Epithelial cell of prostate (primary cell): ENCODE measurements around the gene CGGBP1.

Source experiments
- DNase-seq: peaks from one replicate; pipeline ENCODE4 v3.0.0-alpha.2; 2011; ENCODE audit warnings: low read depth, low spot score
- H3K27ac ChIP-seq: fragments of 450-650 bp; 2 replicates; pipeline ENCODE4 v1.5.1; 2017; ENCODE audit warnings: mild to moderate bottlenecking

CGGBP1 gene, protein sequence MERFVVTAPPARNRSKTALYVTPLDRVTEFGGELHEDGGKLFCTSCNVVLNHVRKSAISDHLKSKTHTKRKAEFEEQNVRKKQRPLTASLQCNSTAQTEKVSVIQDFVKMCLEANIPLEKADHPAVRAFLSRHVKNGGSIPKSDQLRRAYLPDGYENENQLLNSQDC

DNA sequence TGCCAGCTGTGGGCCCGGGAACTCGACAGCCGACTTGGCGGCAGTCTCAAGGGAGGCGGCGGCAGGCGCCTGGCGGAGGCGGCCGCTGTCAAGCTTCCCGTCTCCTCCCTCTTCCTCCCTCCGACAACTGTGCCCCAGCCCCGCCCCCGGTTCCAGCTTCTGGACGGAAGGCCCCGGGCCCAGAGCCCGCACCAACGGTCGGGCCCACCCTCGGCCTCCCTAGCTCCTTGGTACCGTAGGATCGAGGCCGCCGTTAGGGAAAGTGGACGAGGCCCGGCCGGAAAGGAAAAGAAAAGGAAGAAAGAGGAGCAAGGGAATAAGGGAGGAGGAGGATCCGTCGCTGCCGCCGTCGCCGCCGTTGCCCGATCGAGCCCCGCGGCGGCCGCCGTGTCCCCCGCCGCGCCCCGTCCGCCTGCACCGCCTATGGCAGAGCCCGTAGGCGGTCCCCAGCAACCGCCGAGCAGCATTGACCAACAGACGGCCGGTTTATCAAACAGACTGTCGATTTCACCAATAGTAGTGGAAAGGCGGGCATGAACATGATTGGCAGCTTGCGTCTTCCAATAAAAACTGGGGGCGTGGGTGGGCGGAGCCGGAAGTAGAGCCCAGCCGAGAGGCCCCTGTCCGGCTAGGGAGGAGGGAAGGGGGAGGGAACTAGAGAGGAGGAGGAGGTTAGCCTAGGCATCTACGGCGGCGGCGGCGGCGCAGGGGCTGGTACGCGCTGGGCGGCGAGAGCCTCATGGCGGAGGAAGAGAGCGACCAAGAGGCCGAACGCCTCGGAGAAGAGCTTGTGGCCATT, at the start of gene CGGBP1, which contains the start of gene ZNF654:
Gene CGGBP1 (minus strand): TSS at position 425 of the 799 bp plus-strand sequence. CDS start 3,029 bp downstream, outside the sequence.
Gene ZNF654 (plus strand): TSS at position 675 of the 799 bp plus-strand sequence. CDS start 65 bp downstream, at position 740.
- DNase-seq, result peak; percentile 95
- peak within 1 kb of the TSS; percentile 90 for H3K27ac ChIP-seq

DNA sequence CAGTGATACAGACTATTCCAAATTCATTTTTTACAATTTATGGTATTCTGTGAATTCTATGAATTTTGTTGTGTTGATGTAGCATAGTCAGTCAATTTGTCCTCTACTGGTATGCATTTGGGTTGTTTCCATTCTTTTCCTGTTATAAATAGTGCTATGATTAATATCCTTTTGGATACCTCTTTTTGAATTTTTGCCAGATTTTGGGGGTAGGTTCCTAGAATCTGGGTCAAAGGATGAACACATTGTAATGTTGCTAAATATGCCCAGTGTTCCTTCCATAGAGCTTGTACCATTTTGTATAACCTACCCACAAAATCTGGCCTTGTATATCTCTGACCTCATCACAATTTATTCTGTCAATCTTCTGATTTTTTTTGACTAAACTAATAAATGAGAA, 46.5 kb upstream of the CGGBP1 start:
- H3K27ac ChIP-seq, result no peak overlapping the region
- DNase-seq, result no peak

DNA sequence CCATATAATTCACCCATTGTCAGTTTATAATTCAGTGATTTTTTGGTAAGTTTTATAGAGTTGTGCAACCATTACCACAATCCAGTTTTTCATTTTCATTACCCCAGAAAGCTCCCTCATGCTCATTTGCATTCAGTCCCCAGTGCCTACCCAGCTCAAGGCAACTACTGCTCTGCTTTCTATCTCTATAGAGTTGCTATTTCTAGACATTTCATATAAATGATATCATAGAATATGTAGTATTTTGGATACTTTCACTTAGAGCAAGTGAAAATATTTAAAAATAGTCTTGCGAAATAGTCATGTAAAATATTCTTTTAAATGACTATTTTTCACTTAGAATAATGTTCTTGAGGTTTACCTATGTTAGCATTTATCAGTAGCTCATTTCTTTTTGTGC, 42.3 kb upstream of the CGGBP1 start:
- no peak overlapping the region for H3K27ac ChIP-seq
- DNase-seq, result no peak

DNA sequence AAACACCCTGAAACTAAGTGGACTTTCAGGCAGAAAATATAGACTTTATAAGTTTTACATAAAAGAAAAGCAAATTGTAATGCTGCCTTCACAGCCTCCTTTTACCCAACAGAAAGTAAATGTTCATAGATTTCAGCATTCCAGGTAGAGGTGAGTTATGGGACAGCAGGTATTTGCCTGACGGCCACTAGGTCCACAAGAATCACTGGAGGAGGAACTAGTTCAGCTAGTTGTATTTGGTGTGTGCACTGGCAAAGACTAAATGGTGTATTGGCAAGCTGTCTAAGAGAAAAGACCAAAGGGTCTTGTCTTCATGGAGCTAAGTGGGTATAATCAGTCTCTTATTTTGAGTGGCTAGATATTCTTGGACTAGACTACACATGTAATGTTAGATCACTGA, 34.5 kb upstream of the CGGBP1 start:
- H3K27ac ChIP-seq, result no peak overlapping the region
- no peak for DNase-seq

DNA sequence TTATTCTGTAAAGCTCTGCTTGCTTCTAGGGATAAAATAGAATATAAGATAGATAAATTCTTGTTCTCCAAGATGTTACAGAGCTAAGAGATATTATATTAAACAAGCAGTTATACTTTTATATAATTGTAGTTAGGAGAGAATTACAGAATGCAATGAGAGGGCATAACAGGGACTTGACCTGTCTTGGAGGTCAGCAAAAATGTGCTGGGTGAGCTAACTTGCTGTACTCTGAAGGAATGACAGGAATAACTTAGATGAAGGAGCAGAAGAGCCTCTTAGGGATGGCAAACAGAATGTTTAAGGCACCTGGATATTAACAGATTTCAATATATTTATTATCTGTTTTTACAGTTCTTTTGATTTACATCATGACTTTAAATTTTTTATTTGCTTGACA, 33.5 kb upstream of the CGGBP1 start:
- H3K27ac ChIP-seq, result no peak overlapping the region
- DNase-seq, result no peak

DNA sequence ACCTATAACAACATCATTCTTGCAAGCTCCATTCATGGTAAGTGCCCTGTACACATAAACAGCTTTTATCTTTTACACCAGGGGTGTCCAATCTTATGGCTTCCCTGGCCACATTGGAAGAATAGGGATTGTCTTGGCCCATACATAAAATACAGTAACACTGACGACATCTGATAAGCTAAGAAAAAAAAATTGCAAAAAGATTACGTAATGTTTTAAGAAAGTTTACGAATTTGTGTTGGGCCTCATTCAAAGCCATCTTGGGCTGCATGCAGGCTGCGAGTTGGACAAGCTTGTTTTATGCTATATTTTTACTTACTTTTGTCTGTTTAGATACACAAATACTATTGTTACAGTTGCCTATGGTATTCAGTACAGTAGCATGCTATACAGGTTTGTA, 31.9 kb upstream of the CGGBP1 start:
- DNase-seq, result no peak
- H3K27ac ChIP-seq, result no peak overlapping the region

DNA sequence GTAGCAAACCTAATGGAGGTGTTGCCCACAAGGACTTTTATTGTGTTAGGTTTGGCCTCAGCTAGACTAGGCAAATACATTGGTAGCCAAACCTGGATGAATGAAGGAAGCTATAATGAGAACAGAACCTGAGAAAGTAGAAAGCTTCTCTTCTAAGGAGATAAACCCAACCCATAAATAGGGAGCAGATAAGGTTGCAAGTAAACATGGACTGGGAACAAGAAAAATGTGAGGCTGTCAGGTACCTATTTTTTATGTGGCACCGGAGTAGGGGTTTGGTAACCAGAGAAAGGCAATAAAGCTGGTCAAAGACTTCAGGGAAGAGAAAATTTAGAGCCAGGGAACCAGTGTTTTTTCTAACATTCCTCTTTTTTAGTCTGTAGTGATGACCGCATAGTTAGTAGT, 25.3 kb upstream of the CGGBP1 start:
- no peak for DNase-seq

DNA sequence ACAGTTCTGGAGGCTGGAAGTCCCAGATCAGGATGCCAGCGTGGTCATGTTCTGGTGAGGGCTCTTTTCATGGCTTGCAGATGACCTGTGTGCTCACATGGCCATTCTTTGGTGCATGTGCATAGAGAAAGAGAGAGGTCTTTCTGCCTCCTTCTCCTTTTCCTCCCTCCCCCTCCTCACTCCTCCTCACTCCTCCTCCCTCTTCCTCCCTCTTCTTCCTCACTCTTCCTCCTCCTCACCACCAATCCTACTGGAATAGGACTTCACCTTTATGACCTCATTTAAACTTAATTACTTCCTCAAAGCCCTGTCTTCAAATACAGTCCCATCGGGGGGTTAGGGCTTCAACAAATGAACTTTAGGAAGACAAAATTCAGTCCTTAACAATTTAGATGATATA, 24.0 kb upstream of the CGGBP1 start:
- DNase-seq, result no peak
- no peak overlapping the region for H3K27ac ChIP-seq

More for the DNA sequence above, 25.3 kb upstream of the CGGBP1 start:
- no peak overlapping the region for H3K27ac ChIP-seq

DNA sequence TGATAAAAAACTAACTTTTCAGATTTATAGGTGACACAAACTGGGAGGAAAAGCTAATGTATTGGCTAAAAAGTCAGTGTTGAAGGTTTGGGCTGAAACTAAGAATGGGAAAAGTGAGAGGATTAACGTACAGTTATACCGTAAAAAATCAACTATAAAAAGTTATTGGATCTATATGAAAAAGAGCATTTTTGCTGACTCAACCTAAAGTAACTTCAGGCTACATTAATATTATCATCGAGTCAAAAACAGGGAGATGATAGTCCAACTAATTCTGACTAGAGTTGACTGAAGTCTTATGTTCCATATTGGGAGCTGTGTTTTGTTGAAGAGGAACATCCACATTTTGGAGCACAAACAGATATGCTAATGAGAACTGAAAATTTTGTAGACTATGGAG, 20.1 kb upstream of the CGGBP1 start:
- no peak for DNase-seq

DNA sequence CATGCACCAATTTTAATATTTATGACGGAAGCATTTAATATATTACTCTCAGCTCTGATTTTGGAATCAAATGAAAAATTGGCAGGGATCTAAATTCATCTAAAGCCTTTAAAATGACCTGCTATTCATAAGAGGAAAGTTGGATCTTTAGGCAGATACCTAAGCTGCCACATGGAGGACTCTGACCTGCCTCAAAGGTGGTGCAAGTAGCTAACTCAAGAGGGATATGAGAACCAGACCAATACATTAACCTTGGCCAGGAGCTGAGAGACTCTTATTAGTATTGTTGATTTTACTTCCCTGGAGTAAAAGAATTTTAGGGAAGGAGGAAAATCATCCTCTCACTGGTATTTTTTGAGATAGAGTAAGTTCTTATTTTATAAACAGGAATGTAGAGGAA, 17.9 kb upstream of the CGGBP1 start:
- no peak for DNase-seq
- H3K27ac ChIP-seq, result no peak overlapping the region

More for the DNA sequence above, 20.1 kb upstream of the CGGBP1 start:
- H3K27ac ChIP-seq, result no peak overlapping the region

DNA sequence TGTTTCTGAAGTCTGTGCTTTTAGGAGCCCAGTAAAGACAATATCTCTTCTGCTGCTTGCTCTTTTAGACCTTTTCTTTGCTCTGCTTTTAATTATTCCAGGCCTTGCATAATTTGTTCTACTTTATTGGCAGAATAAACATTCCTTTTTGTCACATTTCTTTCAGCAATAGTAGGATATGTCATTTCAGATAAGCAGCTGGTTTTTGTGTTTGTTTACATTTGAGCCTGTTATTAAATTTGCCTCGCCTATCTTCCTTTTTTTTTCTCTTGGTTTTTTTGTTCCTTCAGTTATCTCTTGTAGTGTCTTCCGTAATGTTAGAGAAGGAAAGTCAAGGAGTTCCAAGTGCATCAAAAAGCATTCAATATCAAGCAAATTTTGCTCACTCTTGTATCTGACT, 16.7 kb upstream of the CGGBP1 start:
- no peak for DNase-seq
- H3K27ac ChIP-seq, result no peak overlapping the region

DNA sequence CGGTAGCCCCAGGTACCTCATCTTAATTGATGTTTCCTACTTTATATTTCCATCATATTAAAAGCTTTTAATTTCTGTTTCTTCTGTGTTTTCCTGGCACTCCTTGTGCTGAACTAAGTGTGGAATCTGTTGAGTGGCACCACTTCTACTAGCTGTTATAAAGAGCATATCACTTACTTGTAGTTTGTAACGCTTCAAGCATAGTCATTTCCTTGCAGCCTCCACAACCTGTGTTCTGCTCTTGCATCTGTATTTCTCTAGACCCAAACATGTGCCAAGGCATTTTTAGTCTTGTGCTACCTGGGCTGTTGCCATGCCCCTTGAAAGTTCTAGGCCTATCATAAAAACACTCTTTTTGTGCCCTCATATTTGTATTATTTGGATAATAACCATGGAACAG, 16.3 kb upstream of the CGGBP1 start:
- no peak overlapping the region for H3K27ac ChIP-seq
- no peak for DNase-seq

DNA sequence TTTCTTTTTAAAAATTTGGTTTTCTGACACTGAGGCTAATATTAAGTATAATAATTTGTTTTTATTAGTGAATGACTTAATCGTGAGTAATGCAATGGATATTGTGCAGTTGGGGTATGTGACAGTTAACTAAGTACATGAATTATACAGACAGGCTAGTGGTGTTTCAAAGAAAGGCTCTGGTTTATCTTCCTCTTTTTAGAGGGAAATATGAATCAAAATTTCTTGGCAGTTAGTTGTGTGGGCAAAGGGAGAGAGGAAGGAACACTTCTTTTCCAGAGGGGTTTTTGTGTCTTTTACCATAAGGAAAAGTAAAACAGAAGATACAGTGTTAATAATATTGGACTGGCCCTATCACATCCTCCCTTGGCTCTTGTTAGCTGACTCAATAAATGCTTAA, 2.9 kb upstream of the CGGBP1 start:
- DNase-seq, result no peak
- no peak overlapping the region for H3K27ac ChIP-seq

DNA sequence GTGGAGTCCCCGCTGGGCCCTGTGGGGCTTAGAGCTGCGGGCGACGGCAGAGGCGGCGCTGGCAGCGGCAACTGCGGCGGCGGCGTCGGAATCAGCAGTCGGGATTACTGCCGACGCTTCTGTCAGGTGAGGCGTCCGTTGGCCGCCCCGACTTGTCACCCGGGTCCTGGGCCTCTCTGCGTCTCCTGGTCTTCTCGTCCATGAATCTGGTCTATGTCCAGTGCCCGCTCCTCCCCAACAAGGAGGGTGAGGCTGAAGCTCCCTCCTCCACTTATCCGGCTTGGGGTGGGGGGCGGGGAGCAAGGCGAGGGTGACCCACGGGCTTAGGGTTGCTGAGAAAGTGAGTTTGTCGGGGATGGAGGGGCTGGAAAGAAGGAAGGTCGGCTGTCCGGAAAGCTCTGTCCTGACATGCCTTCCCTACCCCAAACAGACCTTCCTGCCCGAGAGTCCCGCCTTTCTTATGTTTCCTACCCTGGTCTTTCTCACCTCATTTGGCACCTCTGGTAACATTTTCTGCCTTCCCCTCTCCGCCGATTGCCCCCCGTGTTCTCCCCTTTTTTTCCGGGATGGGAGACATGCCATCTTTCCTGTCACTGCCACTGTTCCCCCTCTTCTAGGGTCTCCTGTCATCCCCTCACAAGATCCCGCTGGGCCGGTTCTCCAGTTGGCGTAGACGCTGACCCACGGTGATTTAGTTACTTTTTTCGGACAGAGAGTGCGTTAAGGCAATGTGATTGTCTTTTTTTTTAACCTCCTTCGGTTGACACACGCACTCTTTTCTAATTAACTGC, 770 bp upstream of the CGGBP1 start:
- DNase-seq, result no peak
- peak overlapping the region; percentile 90 for H3K27ac ChIP-seq

DNA sequence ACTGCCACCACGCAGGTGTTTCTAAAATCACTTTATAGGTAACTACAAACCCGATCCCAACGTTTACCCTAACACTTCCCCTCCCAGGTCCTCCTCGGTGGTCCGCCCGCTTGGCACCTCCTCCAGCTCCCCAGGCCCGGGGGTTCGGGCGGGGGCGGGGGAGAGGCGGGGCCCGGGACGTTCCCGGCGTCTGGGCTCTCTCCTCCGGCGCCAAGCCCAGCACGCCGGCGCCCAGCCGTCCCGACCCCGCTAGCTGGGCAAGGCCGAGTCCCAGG, 562 bp downstream of the CGGBP1 start:
- DNase-seq, result no peak
- H3K27ac ChIP-seq, result peak overlapping the region; percentile 90

DNA sequence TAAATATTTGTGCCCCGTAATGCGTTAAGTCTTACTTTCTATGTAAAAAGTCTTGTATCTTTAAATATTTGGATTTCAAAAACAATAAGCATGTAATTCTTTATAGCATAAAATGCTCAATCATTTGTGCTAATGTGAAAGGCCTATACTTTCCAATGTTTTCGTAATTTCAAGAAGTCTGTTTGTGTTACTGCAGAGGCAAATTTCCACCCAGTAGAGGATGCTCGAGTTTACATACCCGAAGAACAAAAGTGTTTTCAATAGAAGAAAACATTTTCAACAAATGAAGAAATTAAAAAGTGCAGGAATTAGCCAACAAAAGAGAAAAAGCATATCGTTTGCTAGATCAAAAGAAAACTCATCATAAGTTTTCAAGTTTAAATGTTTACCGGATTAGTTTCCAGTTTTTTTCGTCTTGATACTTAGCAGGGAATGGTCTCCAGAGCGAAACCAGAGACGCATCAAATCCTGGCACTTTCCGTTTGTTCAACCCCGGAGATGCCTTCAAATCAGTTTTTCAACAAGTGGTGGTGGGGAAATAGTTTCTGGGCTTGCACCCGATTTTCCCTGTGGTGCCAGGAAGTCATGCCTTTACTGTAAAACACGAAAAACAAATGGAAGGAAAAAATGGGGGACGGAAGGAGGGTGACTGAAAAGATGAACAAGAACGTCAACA, 1.0 kb downstream of the CGGBP1 start:
- H3K27ac ChIP-seq, result peak overlapping the region; percentile 90
- DNase-seq, result no peak

DNA sequence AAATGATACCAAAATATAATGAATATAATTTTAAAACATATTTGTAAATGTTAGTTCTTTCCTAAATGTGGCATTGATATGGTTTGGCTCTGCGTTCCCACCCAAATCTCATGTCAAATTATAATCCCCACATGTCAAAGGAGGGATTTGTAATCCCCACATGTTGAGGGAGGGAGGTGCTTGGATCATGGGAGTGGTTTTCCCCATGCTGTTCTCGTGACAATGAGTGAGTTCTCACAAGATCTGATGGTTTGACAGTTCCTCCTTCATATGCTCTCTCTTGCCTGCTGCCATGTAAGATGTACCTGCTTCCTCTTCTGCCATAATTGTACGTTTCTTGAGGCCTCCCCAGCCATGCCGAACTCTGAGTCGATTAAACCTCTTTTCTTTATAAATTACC, 12.0 kb downstream of the CGGBP1 start:
- no peak for DNase-seq

DNA sequence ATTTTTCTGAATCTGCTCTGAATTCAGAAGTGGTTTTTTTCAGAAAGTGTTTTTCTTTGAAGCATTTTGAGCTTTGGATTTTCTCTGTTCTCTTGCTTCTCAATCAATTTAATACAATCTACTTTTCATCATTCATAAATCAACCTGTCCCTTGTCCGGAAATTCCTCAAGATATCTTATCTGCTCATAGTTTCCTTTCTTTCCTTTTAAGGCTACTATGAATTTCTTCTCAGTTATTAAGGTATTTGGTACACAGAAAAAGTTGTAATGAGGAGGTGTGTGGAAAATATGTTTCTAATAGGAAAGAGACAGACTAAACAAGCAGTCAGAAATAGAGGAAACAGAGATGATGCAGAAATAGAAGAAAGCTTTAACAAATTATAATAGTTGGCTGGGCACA, 14.4 kb downstream of the CGGBP1 start:
- H3K27ac ChIP-seq, result no peak overlapping the region
- DNase-seq, result no peak

More for the DNA sequence above, 12.0 kb downstream of the CGGBP1 start:
- H3K27ac ChIP-seq, result no peak overlapping the region

DNA sequence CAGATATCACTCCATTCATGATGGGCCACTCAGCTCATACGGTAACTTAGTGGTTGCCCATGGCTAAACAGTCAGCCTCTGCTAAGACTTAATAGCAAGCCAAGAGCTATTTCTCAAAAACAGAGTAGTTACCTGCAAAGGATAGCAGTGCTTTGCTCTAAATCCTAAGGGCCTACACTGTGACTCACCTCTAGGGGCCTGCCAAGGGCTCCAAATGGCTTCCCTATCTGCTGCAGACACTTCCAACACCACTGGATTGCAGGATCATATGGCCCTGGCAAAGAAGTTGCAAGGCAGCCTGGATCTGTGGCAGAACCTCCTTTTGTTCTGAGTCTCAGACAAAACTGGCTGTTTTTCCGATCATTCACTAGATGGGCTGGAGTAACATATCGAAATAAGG, 17.8 kb downstream of the CGGBP1 start:
- no peak overlapping the region for H3K27ac ChIP-seq
- no peak for DNase-seq

DNA sequence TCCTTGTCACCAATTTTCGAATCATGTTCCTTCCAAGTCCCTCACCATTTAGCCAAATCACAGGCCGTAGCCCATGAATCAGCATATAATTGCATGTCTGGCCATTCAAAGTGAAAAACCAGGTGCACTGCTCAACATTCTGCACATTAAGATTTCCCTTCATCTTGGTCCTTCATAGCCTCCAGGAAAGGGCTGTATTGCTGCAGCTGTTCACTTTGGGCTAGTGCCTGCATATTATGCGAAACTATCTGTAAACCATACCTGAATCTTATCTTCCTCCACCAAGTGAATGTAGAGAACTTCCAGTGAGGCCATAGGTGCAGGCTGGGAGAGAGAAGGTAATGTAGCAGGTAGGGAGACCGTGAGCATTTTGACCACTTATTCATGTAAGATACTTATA, 18.3 kb downstream of the CGGBP1 start:
- no peak for DNase-seq

DNA sequence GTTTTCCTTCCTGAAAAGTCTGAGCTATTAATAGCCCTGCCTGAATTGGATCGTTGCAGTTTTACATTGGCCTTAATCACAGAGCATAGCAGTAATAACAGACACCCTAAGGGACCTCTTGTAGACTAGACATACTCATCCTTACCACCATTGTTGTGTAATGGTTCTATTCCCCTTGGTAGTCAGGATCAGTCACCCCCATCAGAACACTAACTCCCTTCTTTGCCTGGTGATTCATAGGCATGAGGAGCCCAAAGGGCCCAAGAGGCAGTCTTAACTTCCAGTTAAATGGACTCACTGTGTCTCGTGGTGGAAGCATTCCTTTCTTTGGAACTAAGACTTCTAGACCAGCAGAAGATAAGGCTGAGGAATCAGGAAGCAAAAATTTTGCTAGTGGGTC, 20.2 kb downstream of the CGGBP1 start:
- peak overlapping the region; percentile 39 for H3K27ac ChIP-seq
- DNase-seq, result peak; percentile 87

More for the DNA sequence above, 18.3 kb downstream of the CGGBP1 start:
- no peak overlapping the region for H3K27ac ChIP-seq
